K562 (cell line): ENCODE results near the gene CTRB1. TPM values are rescaled to one million over a fixed set of nuclear protein-coding genes. Genes with fewer than 3 reads are reported as not detected.
A peak's percentile ranks its signal among the peaks of the same experiment; 100 is the strongest.

Experiments
- ATAC-seq: fragments of 200-7000 bp; cut with Tn5 transposase; 3 replicates; pipeline ENCODE4 v1.9.1; 2020; ENCODE audit warnings: moderate library complexity
- BruUV-seq: library from RNA; stranded (reverse); fragments of 400-500 nt; replicated peaks from 2 replicates; lab custom pipeline; 2021; lab: Mats Ljungman, UMichigan
- CTCF ChIA-PET: fragments of 300-600 bp; formaldehyde crosslinking; extraction: SDS; loops from one replicate; lab custom pipeline; 2021; ENCODE audit warnings: low intra/inter-chr PET ratio; lab: Yijun Ruan, JAX
- POLR2A ChIA-PET: fragments of 300-600, 350-650 bp; sonication (Branson Sonifier 250); formaldehyde crosslinking; extraction: SDS; loops from one replicate; lab custom pipeline; 2021; ENCODE audit warnings: antibody characterized with exemption, inconsistent platforms; lab: Yijun Ruan, JAX
- DNase-seq, 4 experiments: peaks; one replicate each; pipeline versions ENCODE4 v3.0.0 to v3.0.0-alpha.2; 2011 to 2018; ENCODE audit warnings: low spot score in 3 of 4, mixed read lengths in 3 of 4; ENCODE audit errors: extremely low read depth in 1 of 4
- FAIRE-seq: peaks from 2 replicates; lab custom pipeline; 2011; peaks lifted over from hg19 to GRCh38; lab: Jason Lieb, UNC
- H2AFZ ChIP-seq: 2 replicates; pipeline ENCODE4 v1.6.0; 2011; ENCODE audit warnings: low read depth, low read length, control low read depth, inconsistent platforms
- H3K27ac ChIP-seq: fragments of 200-600 bp; 3 replicates; pipeline ENCODE4 v1.8.0; 2011; ENCODE audit warnings: low read depth, mild to moderate bottlenecking, control low read depth, inconsistent platforms, low read length, moderate library complexity, mixed read lengths; ENCODE audit errors: extremely low read depth
- H3K27me3 ChIP-seq, 2 experiments: fragments of 300-600 bp in 1 of 2; 2 replicates in 1 of 2; 3 replicates in 1 of 2; pipeline versions ENCODE4 v1.6.0 to v1.8.0; 2011; ENCODE audit warnings: inconsistent platforms in 2 of 2, low read length in 2 of 2, mild to moderate bottlenecking in 1 of 2, mixed read lengths in 1 of 2, moderate library complexity in 1 of 2; ENCODE audit not compliant: control insufficient read depth in 2 of 2, insufficient read depth in 2 of 2
- H3K36me3 ChIP-seq: fragments of 300-600 bp; 3 replicates; pipeline ENCODE4 v1.8.0; 2011; ENCODE audit warnings: mild to moderate bottlenecking, low read length, inconsistent platforms; ENCODE audit not compliant: control insufficient read depth, insufficient read depth
- H3K4me1 ChIP-seq, 2 experiments: fragments of 200-600 bp in 1 of 2; replicated peaks in 1 of 2; 2 replicates in 1 of 2; 3 replicates in 1 of 2; pipeline versions ENCODE4 v1.5.1 to v1.8.0; 2011; ENCODE audit warnings: inconsistent platforms in 2 of 2, low read length in 2 of 2, mild to moderate bottlenecking in 1 of 2, mixed read lengths in 1 of 2, moderate library complexity in 1 of 2; ENCODE audit not compliant: control insufficient read depth in 2 of 2, insufficient read depth in 2 of 2
- H3K4me2 ChIP-seq: 2 replicates; pipeline ENCODE4 v1.6.1; 2011; ENCODE audit warnings: low read length, control low read depth, inconsistent platforms, mixed read lengths; ENCODE audit not compliant: insufficient read depth
- H3K4me3 ChIP-seq: fragments of 200-600 bp; sonication (generic), shearing (Covaris generic); 2 replicates; pipeline ENCODE4 v1.5.1; 2016; ENCODE audit warnings: control low read depth, inconsistent platforms
- H3K79me2 ChIP-seq: fragments of 200-600 bp; 3 replicates; pipeline ENCODE4 v1.8.0; 2011; ENCODE audit warnings: low read length, inconsistent platforms; ENCODE audit not compliant: control insufficient read depth, insufficient read depth
- H3K9ac ChIP-seq, 2 experiments: 2 replicates each; pipeline versions ENCODE4 v1.6.0 to v1.6.1; 2011; ENCODE audit warnings: low read depth in 2 of 2, low read length in 2 of 2, control low read depth in 1 of 2, inconsistent platforms in 1 of 2, mild to moderate bottlenecking in 1 of 2, mixed read lengths in 1 of 2; ENCODE audit not compliant: insufficient read depth in 1 of 2
- H3K9me1 ChIP-seq: one replicate; pipeline ENCODE4 v1.6.0; 2011; ENCODE audit warnings: inconsistent platforms, mild to moderate bottlenecking, low read length, moderate library complexity; ENCODE audit not compliant: control insufficient read depth, insufficient read depth
- H3K9me3 ChIP-seq: replicated peaks from 2 replicates; pipeline ENCODE4 v1.5.1; 2011; ENCODE audit warnings: low read depth, low read length, inconsistent platforms; ENCODE audit not compliant: control insufficient read depth, insufficient read depth
- H4K20me1 ChIP-seq: replicated peaks from 2 replicates; pipeline ENCODE4 v1.6.1; 2011; ENCODE audit warnings: low read length, inconsistent platforms, mixed read lengths; ENCODE audit not compliant: control insufficient read depth, insufficient read depth
- ZC3H4 ChIP-seq: sonication (generic); formaldehyde crosslinking; IDR thresholded peaks from 2 replicates; pipeline ENCODE4 v1.9.0; 2021; ENCODE audit warnings: missing genetic modification reagents, borderline replicate concordance
- ZNF174 ChIP-seq: fragments of 250-450 bp; sonication (Bioruptor Pico); IDR thresholded peaks from 2 replicates; pipeline ENCODE4 v1.4.0; 2020; ENCODE audit warnings: mild to moderate bottlenecking
- ZNF175 ChIP-seq: fragments of 200-800 bp; sonication (Bioruptor generic); IDR thresholded peaks from 2 replicates; pipeline ENCODE4 v1.6.1; 2016; ENCODE audit warnings: low read depth, mild to moderate bottlenecking, missing genetic modification characterization, missing compliant biosample characterization
- WGBS: fragments of 100-300 bp; shearing (Covaris generic); methylation state at CpG from one replicate; pipeline ENCODE4 v1.1.6; 2016; ENCODE audit warnings: low coverage, mixed read lengths; ENCODE audit not compliant: insufficient coverage; ENCODE audit errors: missing lambda C conversion rate; 5-methylcytosine and 5-hydroxymethylcytosine counted together
- in situ Hi-C: fragments of 300-500 bp; cut with MboI; formaldehyde crosslinking; loops from 4 replicates; pipeline ENCODE4 v1.15.0; 2018; ENCODE audit warnings: inconsistent platforms, mixed read lengths
- intact Hi-C: fragments of 100-400 bp; cut with micrococcal nuclease; formaldehyde crosslinking; loops from 2 replicates; pipeline ENCODE4 v1.14.2; 2022
- polyA plus RNA-seq, 8 experiments: library from polyadenylated mRNA; depleted of rRNA in 4 of 8; stranded (reverse) in 5 of 8; unstranded in 3 of 8; fragments of >200 nt; fragmentation: Nextera tagmentation in 2 of 8; fragmentation: Illumina TruSeq in 1 of 8; extraction: Ambion mirVana in 2 of 8; extraction: Trizol in 1 of 8; gene quantifications; 2 replicates each; pipeline versions ENCODE4 v1.2.1 to v1.2.3, GENCODE V29; 2011 to 2014; ENCODE audit warnings: inconsistent platforms in 1 of 8, missing spikeins in 1 of 8
- total RNA-seq, 7 experiments: library from RNA; depleted of rRNA in 6 of 7; stranded (reverse); fragments of >200 nt in 6 of 7; fragmentation: Illumina TruSeq in 2 of 7; extraction: Trizol in 2 of 7; gene quantifications; 2 replicates each; pipeline versions ENCODE4 v1.2.1 to v1.2.3, GENCODE V29; 2011 to 2021; ENCODE audit warnings: low replicate concordance in 1 of 7

Gene CTRB1
- total and polyA plus RNA-seq, 9 of the 15 experiments (the other 6 are each of a cell fraction or from before 2014, with no cell fraction given) = 2.3 TPM; not detected in 8

DNA sequence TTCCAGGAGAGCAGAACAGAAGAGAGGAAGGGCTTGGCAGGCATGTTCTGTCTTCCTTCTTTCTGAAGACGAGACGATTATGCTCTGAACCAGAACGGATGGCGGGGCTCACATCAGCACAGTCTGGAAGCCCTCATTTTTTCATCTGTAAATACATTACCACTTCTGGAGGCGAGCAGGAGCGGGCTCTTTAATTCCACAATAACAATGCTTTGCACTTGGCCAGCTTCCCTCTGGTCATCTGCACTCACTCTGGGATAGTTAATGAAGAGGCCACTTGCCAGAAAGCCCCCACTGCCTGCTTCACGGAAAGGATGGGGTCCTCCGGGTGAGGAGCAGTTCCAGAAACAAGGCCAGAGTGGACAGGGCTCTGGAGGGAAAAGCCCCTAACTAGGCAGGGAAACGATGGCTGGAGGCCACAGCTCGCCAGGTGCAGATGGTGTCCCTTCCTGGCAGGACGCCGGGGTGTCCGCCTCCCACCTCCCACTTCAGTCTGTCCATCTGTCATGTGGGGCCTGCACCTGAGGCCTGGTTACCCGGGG lies 45.7 kb downstream of the CTRB1 start:
- peaks cover 6% of the 10 kb centered on the region; the same call in 1 of the 3 replicates for H3K79me2 ChIP-seq
- 74% methylated on average over 13 of the region's 14 CpGs for WGBS
- in situ Hi-C loops = no loop called here
- H3K4me3 ChIP-seq = peak overlapping the region; percentile 91; the same call in 1 of the 2 replicates
- peaks cover 4 to 55% of the 10 kb centered on the region in 2 experiments; a peak in 3 of 5 replicates for H3K4me1 ChIP-seq
- H3K27ac ChIP-seq = no peak overlapping the region
- FAIRE-seq = peak; percentile 32
- no peaks in the 10 kb centered on the region for H3K27me3 ChIP-seq
- intact Hi-C loops = no loop called here
- DNase-seq = no peak
- CTCF ChIA-PET = no interaction called here
- no peak overlapping the region for H2AFZ ChIP-seq
- H3K36me3 ChIP-seq = no peaks in the 10 kb centered on the region
- no peaks in the 10 kb centered on the region for H4K20me1 ChIP-seq
- H3K9me1 ChIP-seq = no peaks in the 10 kb centered on the region
- TF ChIP-seq ZNF175 (no peak), ZNF174 (CRISPR knock-in tag) (no peak), ZC3H4 (CRISPR knock-in tag) (0 out of 2 replicates have a peak, but pooled peaks have one; percentile 46)
- H3K9me3 ChIP-seq = no peaks in the 10 kb centered on the region
- no TSS peak for BruUV-seq
- peak overlapping the region; percentile 72 for H3K4me2 ChIP-seq
- H3K9ac ChIP-seq = peak overlapping the region in 1 of 2 experiments; percentile 92; a peak in 3 of 4 replicates
- POLR2A ChIA-PET = no interaction called here
- ATAC-seq = no peak
